Loucy (cell line): ENCODE results near the gene PNMA8B.
A peak's percentile ranks its signal among the peaks of the same experiment; 100 is the strongest.

Experiments
- H2AFZ ChIP-seq: fragments of 200-600 bp; sonication (generic); 2 replicates; pipeline ENCODE4 v1.6.0; 2016; ENCODE audit warnings: antibody characterized with exemption, mild to moderate bottlenecking, low read length, moderate library complexity
- H3F3A ChIP-seq: fragments of 200-600 bp; 2 replicates; pipeline ENCODE4 v1.6.0; 2016; ENCODE audit warnings: antibody characterized with exemption, low read depth, mild to moderate bottlenecking
- H3K27me3 ChIP-seq: fragments of 200-600 bp; sonication (generic); 2 replicates; pipeline ENCODE4 v1.6.1; 2014; ENCODE audit warnings: low read length, mild to moderate bottlenecking; ENCODE audit not compliant: insufficient read depth, poor library complexity, severe bottlenecking
- H3K36me3 ChIP-seq: fragments of 200-600 bp; sonication (generic); 2 replicates; pipeline ENCODE4 v1.6.1; 2016; ENCODE audit warnings: low read length; ENCODE audit not compliant: insufficient read depth
- H3K4me1 ChIP-seq: fragments of 200-600 bp; sonication (generic); 2 replicates; pipeline ENCODE4 v1.5.1; 2014; ENCODE audit warnings: low read length, mild to moderate bottlenecking; ENCODE audit not compliant: insufficient read depth, poor library complexity, severe bottlenecking
- H3K4me2 ChIP-seq: fragments of 200-600 bp; sonication (generic); 2 replicates; pipeline ENCODE4 v1.6.0; 2014; ENCODE audit warnings: antibody characterized with exemption, low read length, low read depth, mild to moderate bottlenecking; ENCODE audit not compliant: poor library complexity, severe bottlenecking
- H3K4me3 ChIP-seq: fragments of 200-600 bp; sonication (generic); 2 replicates; pipeline ENCODE4 v1.5.1; 2014; ENCODE audit warnings: low read length, mild to moderate bottlenecking, mixed read lengths; ENCODE audit not compliant: poor library complexity, severe bottlenecking
- H3K79me2 ChIP-seq: fragments of 200-600 bp; sonication (generic); 2 replicates; pipeline ENCODE4 v1.6.1; 2014; ENCODE audit warnings: low read length; ENCODE audit not compliant: insufficient read depth
- H3K9ac ChIP-seq: fragments of 200-600 bp; sonication (generic); 2 replicates; pipeline ENCODE4 v1.6.0; 2014; ENCODE audit warnings: mild to moderate bottlenecking, low read depth, low read length, moderate library complexity; ENCODE audit not compliant: poor library complexity, severe bottlenecking
- H3K9me2 ChIP-seq: fragments of 200-600 bp; sonication (generic); replicated peaks from 2 replicates; pipeline ENCODE4 v1.6.1; 2016; ENCODE audit warnings: low read depth, low read length, mixed read lengths
- H3K9me3 ChIP-seq: fragments of 200-600 bp; sonication (generic); 2 replicates; pipeline ENCODE4 v1.6.1; 2014; ENCODE audit warnings: mild to moderate bottlenecking, antibody characterized with exemption, low read length, low read depth; ENCODE audit not compliant: insufficient read depth
- H4K20me1 ChIP-seq: fragments of 200-600 bp; sonication (generic); 2 replicates; pipeline ENCODE4 v1.6.0; 2014; ENCODE audit warnings: antibody characterized with exemption, low read length, mild to moderate bottlenecking; ENCODE audit not compliant: insufficient read depth, poor library complexity, severe bottlenecking
- CTCF ChIP-seq: fragments of 200-600 bp; sonication (generic); conservative IDR thresholded peaks from 2 replicates; pipeline ENCODE4 v1.5.1; 2014; ENCODE audit warnings: mild to moderate bottlenecking, antibody characterized with exemption, low read length
- EZH2phosphoT487 ChIP-seq: fragments of 200-600 bp; IDR thresholded peaks from 2 replicates; pipeline ENCODE4 v1.6.1; 2018; ENCODE audit warnings: antibody characterized with exemption, mild to moderate bottlenecking, moderate library complexity, borderline replicate concordance

PNMA8B gene

GRCh38 chr19:46533078-46533620 lies 37.5 kb upstream of the PNMA8B start:
- Histone ChIP-seq H3K79me2 (no peaks in the 10 kb centered on the region), H3K9me2 (no peaks in the 10 kb centered on the region), H3K4me1 (peaks cover 7% of the 10 kb centered on the region), H3K36me3 (no peaks in the 10 kb centered on the region), H3K4me3 (no peak overlapping the region), H3F3A (no peaks in the 10 kb centered on the region), H3K9me3 (no peaks in the 10 kb centered on the region), H3K4me2 (no peak overlapping the region), H3K9ac (no peak overlapping the region), H3K27me3 (no peaks in the 10 kb centered on the region), H4K20me1 (no peaks in the 10 kb centered on the region), H2AFZ (no peak overlapping the region)
- TF ChIP-seq CTCF = no peak
- TF ChIP-seq EZH2phosphoT487 = no peak

GRCh38 chr19:46530636-46531035 lies 35.0 kb upstream of the PNMA8B start:
- H3K36me3 ChIP-seq = no peaks in the 10 kb centered on the region
- TF ChIP-seq EZH2phosphoT487 (no peak), CTCF (no peak)
- H3K9me2 ChIP-seq = no peaks in the 10 kb centered on the region
- H3K79me2 ChIP-seq = no peaks in the 10 kb centered on the region
- no peaks in the 10 kb centered on the region for H3F3A ChIP-seq
- H3K4me1 ChIP-seq = peaks cover 7% of the 10 kb centered on the region
- H4K20me1 ChIP-seq = no peaks in the 10 kb centered on the region
- H3K9me3 ChIP-seq = no peaks in the 10 kb centered on the region
- H3K9ac ChIP-seq = no peak overlapping the region
- H2AFZ ChIP-seq = peak overlapping the region; percentile 48; the same call in 1 of the 2 replicates
- H3K4me2 ChIP-seq = no peak overlapping the region
- no peaks in the 10 kb centered on the region for H3K27me3 ChIP-seq
- H3K4me3 ChIP-seq = no peak overlapping the region

GRCh38 chr19:46529622-46530451 lies 34.2 kb upstream of the PNMA8B start:
- no peaks in the 10 kb centered on the region for H3K27me3 ChIP-seq
- peak overlapping the region; percentile 48 for H2AFZ ChIP-seq
- TF ChIP-seq EZH2phosphoT487 = no peak
- TF ChIP-seq CTCF = peak; percentile 97
- H3F3A ChIP-seq = no peaks in the 10 kb centered on the region
- H3K4me1 ChIP-seq = peaks cover 7% of the 10 kb centered on the region
- no peaks in the 10 kb centered on the region for H3K79me2 ChIP-seq
- no peak overlapping the region for H3K9ac ChIP-seq
- peak overlapping the region; percentile 21 for H3K4me2 ChIP-seq
- H3K9me2 ChIP-seq = no peaks in the 10 kb centered on the region
- no peaks in the 10 kb centered on the region for H3K36me3 ChIP-seq
- no peak overlapping the region for H3K4me3 ChIP-seq
- H3K9me3 ChIP-seq = no peaks in the 10 kb centered on the region
- H4K20me1 ChIP-seq = no peaks in the 10 kb centered on the region
